Activated T-helper 2 cell treated with anti-CD3 and anti-CD28 coated beads, Interferon-gamma antibody, Interleukin-2, Interleukin-4, amounts not matched to agents 10 μg/mL and 5 μg/mL and 100 μg/mL, durations not matched to agents 14 hours and 24 hours and 36 hours (primary cell): ENCODE data around the gene ERCC2. TPM values are rescaled to one million over a fixed set of nuclear protein-coding genes. Genes with fewer than 3 reads are reported as not detected.

Source experiments
- DNase-seq: peaks from one replicate; pipeline ENCODE4 v3.0.0; 2021; ENCODE audit warnings: low spot score
- H3K27ac Mint-ChIP-seq: one replicate; pipeline ENCODE4 v1.8.0; 2021; ENCODE audit warnings: mixed read lengths
- H3K27me3 Mint-ChIP-seq: one replicate; pipeline ENCODE4 v1.8.0; 2021; ENCODE audit warnings: low read depth, mixed read lengths
- H3K36me3 Mint-ChIP-seq: one replicate; pipeline ENCODE4 v1.8.0; 2021; ENCODE audit warnings: low read depth, mixed read lengths
- H3K4me1 Mint-ChIP-seq: one replicate; pipeline ENCODE4 v1.8.0; 2021; ENCODE audit warnings: low read depth, mixed read lengths
- H3K4me3 Mint-ChIP-seq: one replicate; pipeline ENCODE4 v1.8.0; 2021; ENCODE audit warnings: low read depth, mild to moderate bottlenecking, moderate library complexity, mixed read lengths
- H3K9me3 Mint-ChIP-seq: one replicate; pipeline ENCODE4 v1.8.0; 2021; ENCODE audit warnings: mixed read lengths
- intact Hi-C: fragments of 100-400 bp; cut with micrococcal nuclease; formaldehyde crosslinking; loops from one replicate; pipeline ENCODE4 v1.15.1; 2023
- total RNA-seq: library from RNA; stranded (reverse); gene quantifications from 2 replicates; pipeline ENCODE4 v1.2.3, GENCODE V29; 2022

ERCC2 gene
- total RNA-seq, 1 donor from 2014 or later = 32.6 TPM

DNA sequence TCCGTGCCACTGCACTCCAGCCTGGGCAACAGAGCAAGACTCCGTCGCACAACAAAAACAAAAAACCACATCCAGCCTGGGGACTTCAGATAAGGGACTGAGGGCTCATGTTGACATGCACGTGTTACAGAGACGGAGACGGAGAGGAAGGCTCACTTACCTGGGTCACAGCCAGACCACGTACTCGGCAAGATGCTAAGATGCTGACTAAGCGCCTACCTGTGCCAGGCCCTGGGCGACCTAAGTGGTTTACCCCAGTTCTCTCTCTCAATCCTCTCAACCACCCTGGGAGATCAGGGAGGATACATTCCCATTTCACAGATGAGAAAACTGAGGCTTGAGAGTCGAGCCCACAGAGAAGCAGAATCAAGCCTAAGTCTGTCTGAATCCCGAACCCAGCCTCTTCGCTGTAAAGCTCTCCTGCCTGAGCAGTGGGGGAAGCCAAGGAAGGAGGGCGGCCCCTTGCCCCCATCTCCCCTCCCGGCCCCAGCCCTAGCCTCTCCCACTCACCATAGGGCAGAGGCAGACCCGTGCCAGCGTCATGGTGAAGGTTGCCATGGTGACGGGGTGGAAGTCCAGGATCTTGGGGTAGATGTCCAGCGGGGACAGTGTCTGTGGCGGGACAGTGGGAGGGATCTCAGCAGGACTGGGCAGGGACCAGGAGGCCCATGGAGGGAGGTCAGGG lies 13.5 kb downstream of the ERCC2 start:
- Mint-ChIP-seq H3K9me3 (no peaks in the 10 kb centered on the region), H3K27ac (no peak overlapping the region), H3K4me1 (no peaks in the 10 kb centered on the region), H3K4me3 (no peak overlapping the region), H3K27me3 (no peaks in the 10 kb centered on the region), H3K36me3 (peaks cover 47% of the 10 kb centered on the region)
- intact Hi-C loops = no loop called here
- no peak for DNase-seq

DNA sequence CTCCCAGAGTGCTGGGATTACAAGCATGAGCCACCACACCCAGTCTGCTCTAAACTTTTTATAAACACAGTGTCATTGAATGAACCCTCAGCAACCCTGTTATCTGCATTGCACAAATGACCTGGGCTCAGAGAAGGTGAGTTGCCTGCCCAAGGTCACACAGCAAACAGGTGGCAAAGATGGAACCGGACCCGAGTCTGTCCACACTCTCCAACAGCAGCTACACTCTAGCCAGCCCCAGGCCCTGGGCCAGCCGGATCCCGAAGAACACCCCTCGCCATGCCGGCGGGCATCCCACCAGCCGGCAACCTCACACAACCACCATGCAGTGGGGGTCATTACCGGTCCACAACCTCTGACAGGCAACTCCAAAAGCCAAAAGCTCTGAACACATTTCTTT lies 14.5 kb downstream of the ERCC2 start:
- Mint-ChIP-seq H3K4me3 (no peak overlapping the region), H3K27me3 (no peaks in the 10 kb centered on the region), H3K4me1 (no peaks in the 10 kb centered on the region), H3K36me3 (peaks cover 41% of the 10 kb centered on the region), H3K27ac (no peak overlapping the region), H3K9me3 (no peaks in the 10 kb centered on the region)
- DNase-seq = no peak
- intact Hi-C loops = no loop called here

DNA sequence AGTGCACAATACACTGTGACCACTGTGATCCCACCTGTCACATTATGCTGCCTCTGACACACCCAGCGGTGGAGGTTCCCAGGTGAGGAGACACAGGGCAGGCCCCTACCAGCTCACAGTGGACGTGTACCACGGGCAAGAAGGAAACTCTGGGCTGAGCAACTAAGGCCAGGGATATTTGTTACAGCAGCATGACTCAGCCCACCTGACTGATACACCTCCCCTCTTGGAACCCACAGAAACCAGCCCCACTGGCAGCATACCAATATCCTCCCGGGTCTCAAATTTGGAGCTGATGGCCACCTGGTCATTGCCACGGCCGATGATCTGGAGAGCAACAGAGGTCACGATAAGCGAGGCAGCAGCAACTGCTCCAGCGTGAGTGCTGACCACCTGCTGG lies 15.0 kb downstream of the ERCC2 start:
- H3K27ac Mint-ChIP-seq = no peak overlapping the region

GRCh38 chr19:45354241-45354842 lies 16.0 kb downstream of the ERCC2 start:
- Mint-ChIP-seq H3K9me3 (no peaks in the 10 kb centered on the region), H3K36me3 (peaks cover 38% of the 10 kb centered on the region), H3K27me3 (no peaks in the 10 kb centered on the region), H3K4me1 (no peaks in the 10 kb centered on the region), H3K4me3 (no peak overlapping the region), H3K27ac (no peak overlapping the region)
- intact Hi-C loops = no loop called here
- no peak for DNase-seq

More for the DNA sequence above, 15.0 kb downstream of the ERCC2 start:
- intact Hi-C loops = no loop called here
- Mint-ChIP-seq H3K4me1 (no peaks in the 10 kb centered on the region), H3K36me3 (peaks cover 41% of the 10 kb centered on the region), H3K4me3 (no peak overlapping the region), H3K9me3 (no peaks in the 10 kb centered on the region), H3K27me3 (no peaks in the 10 kb centered on the region)
- no peak for DNase-seq

GRCh38 chr19:45352914-45353796 lies 17.2 kb downstream of the ERCC2 start:
- Mint-ChIP-seq H3K4me1 (no peaks in the 10 kb centered on the region), H3K4me3 (no peak overlapping the region), H3K9me3 (no peaks in the 10 kb centered on the region), H3K27ac (no peak overlapping the region), H3K36me3 (peaks cover 29% of the 10 kb centered on the region), H3K27me3 (no peaks in the 10 kb centered on the region)
- intact Hi-C loops = no loop called here
- no peak for DNase-seq

DNA sequence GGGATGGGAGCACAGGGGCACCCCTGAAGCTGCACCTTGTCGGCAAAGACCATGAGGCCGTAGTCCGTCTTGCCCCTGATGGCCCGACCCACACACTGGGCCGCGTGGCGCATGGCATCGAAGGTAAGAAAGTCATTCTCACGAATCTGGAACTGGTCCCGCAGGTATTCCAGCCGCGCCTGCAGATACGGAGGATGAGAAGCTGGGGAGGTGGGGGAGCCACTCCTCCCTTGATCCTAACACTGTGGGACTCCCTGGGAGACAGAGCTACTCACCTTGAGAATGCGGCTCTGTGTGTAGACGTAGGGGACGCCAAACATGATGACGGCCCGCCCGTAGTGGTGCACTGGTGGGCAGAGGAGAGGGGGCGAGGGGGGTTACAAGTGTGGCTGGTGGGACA lies 17.9 kb downstream of the ERCC2 start:
- intact Hi-C loops = no loop called here
- no peak for DNase-seq
- H3K36me3 Mint-ChIP-seq = peaks cover 24% of the 10 kb centered on the region
- no peak overlapping the region for H3K4me3 Mint-ChIP-seq
- no peak overlapping the region for H3K27ac Mint-ChIP-seq
- H3K4me1 Mint-ChIP-seq = no peaks in the 10 kb centered on the region
- H3K27me3 Mint-ChIP-seq = no peaks in the 10 kb centered on the region
- H3K9me3 Mint-ChIP-seq = no peaks in the 10 kb centered on the region

DNA sequence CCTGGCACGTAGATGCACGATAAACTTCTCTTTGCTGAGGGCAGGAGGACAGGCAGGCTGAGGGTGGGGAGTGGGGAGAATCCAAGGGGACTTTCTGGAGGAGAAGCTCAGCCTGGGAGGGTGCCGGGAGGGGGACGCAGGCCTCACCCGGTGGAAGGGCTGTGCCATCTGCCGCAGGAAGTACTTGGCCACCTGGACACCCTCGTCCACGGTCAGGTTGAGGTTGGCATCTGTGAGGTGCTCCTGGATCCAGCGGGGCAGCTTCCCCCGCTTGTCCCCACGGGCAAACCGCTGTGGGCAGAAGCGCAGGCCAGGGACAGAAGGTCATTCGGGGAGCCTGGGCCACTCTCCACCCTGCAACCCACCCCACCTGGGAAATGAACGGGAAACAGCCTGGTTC lies 18.3 kb downstream of the ERCC2 start:
- DNase-seq = no peak
- H3K27ac Mint-ChIP-seq = no peak overlapping the region
- intact Hi-C loops = no loop called here
- H3K9me3 Mint-ChIP-seq = no peaks in the 10 kb centered on the region
- H3K4me3 Mint-ChIP-seq = no peak overlapping the region
- H3K27me3 Mint-ChIP-seq = no peaks in the 10 kb centered on the region
- no peaks in the 10 kb centered on the region for H3K4me1 Mint-ChIP-seq
- H3K36me3 Mint-ChIP-seq = peaks cover 24% of the 10 kb centered on the region

DNA sequence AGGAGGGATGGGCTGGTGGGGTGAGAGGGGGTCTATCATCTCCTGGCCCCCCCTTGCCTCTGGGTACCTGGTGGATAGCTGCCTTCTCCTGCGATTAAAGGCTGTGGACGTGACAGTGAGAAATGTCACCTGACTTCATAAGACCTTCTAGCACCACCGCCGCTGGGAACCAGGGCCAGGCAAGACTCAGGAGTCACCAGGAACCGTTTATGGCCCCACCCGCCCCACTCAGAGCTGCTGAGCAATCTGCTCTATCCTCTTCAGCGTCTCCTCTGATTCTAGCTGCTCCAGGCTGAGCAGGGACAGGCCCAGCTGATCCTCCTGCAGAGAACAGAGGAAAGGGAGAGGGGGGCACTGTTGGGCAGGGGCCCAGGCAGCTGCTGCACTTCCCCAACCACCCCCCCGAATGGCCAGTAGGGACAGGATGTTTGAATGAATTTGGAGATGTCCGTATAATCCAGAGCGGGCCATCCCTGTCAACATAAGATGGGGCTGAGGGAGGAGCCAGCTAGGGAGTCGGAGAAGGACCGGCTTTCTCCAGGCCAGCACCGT lies 18.9 kb downstream of the ERCC2 start:
- Mint-ChIP-seq H3K4me1 (no peaks in the 10 kb centered on the region), H3K36me3 (peaks cover 22% of the 10 kb centered on the region), H3K27ac (no peak overlapping the region), H3K9me3 (no peaks in the 10 kb centered on the region), H3K4me3 (no peak overlapping the region), H3K27me3 (no peaks in the 10 kb centered on the region)
- DNase-seq = no peak
- intact Hi-C loops = no loop called here

GRCh38 chr19:45350477-45351058 lies 19.8 kb downstream of the ERCC2 start:
- Mint-ChIP-seq H3K36me3 (peaks cover 13% of the 10 kb centered on the region), H3K4me3 (no peak overlapping the region), H3K27ac (no peak overlapping the region), H3K4me1 (no peaks in the 10 kb centered on the region), H3K27me3 (no peaks in the 10 kb centered on the region), H3K9me3 (no peaks in the 10 kb centered on the region)
- intact Hi-C loops = no loop called here
- no peak for DNase-seq

DNA sequence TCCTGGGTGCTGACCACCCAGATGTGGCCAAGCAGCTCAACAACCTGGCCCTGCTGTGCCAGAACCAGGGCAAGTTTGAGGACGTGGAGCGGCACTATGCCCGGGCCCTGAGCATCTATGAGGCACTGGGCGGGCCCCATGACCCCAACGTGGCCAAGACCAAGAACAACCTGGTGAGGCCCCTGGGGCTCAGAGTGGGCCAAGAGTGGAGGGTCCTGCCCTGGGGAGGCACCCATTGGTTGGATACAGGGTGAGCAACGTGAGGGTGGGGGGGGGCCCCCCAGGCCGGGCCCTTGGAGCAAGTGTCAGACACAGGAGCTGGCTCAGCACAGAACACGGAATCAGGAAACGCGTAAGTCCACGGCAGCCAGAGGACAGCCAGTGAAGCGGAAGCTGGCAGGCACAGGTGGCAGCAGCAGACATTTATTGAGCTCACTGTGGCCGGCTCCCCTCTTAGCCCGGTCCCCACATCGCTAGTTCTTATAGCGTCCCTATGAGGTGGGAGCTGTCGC lies 20.9 kb downstream of the ERCC2 start:
- no peaks in the 10 kb centered on the region for H3K27me3 Mint-ChIP-seq
- peaks cover 9% of the 10 kb centered on the region for H3K36me3 Mint-ChIP-seq
- H3K9me3 Mint-ChIP-seq = no peaks in the 10 kb centered on the region
- intact Hi-C loops = no loop called here
- no peak overlapping the region for H3K27ac Mint-ChIP-seq
- DNase-seq = no peak
- H3K4me3 Mint-ChIP-seq = no peak overlapping the region
- no peaks in the 10 kb centered on the region for H3K4me1 Mint-ChIP-seq

GRCh38 chr19:45349126-45349415 lies 21.3 kb downstream of the ERCC2 start:
- Mint-ChIP-seq H3K9me3 (no peaks in the 10 kb centered on the region), H3K36me3 (peaks cover 9% of the 10 kb centered on the region), H3K4me1 (no peaks in the 10 kb centered on the region), H3K27ac (no peak overlapping the region), H3K27me3 (no peaks in the 10 kb centered on the region), H3K4me3 (no peak overlapping the region)
- DNase-seq = no peak
- intact Hi-C loops = no loop called here

DNA sequence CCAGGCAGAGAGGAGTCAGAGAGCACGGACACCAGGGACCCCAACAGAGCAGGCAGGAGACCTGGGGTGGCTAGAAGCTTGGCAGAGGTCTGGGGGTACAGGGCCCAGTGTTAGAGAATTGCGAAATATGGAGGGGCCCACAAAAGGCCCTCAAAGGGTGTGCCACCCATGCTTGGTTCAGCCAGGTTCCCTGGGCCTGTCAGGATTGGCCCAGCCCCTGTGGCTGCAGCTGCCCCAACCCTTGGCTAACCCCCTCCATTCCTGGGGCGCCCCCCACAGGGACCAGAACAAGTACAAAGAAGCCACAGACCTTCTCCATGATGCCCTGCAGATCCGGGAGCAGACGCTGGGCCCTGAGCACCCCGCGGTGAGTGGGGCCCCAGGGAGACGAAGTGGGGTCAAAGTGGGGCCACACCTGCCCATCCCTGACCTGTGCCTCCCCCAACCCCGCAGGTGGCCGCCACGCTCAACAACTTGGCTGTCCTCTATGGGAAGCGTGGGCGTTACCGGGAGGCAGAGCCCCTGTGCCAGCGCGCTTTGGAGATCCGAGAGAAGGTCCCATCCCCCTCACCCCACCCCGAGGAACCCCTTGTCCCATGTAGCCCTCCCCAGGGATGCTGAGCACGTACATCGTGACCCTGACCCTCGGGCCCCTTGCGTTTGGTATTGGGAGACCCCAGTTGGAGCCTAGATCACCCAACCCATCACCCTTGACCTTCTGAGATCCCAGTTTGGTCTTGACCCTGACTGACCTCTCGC lies 21.8 kb downstream of the ERCC2 start:
- Mint-ChIP-seq H3K4me3 (no peak overlapping the region), H3K4me1 (no peaks in the 10 kb centered on the region), H3K27ac (no peak overlapping the region), H3K9me3 (no peaks in the 10 kb centered on the region), H3K27me3 (no peaks in the 10 kb centered on the region), H3K36me3 (peaks cover 8% of the 10 kb centered on the region)
- DNase-seq = no peak
- intact Hi-C loops = no loop called here
